Measurements from ENCODE around the gene PALLD.
A peak's percentile ranks its signal among the peaks of the same experiment; 100 is the strongest.
"Not testable (repeated sequence)": the region's sequence is repeated elsewhere in the genome, so short reads cannot be mapped to it uniquely, and the experiment has no call there.

The PALLD gene

GRCh38 chr4:168928875-168929274, 432.0 kb downstream of the PALLD start:
- DNase-seq, result no peak

GRCh38 chr4:168930413-168931196, 433.8 kb downstream of the PALLD start:
- no peak for DNase-seq

- DNase-seq, result no peak
Observed at GRCh38 chr4:168931215-168931650, 434.4 kb downstream of the PALLD start.

- no peak for DNase-seq
Observed at GRCh38 chr4:168932138-168932537, 435.3 kb downstream of the PALLD start.

GRCh38 chr4:168933423-168933822, 436.6 kb downstream of the PALLD start:
- no peak for DNase-seq

GRCh38 chr4:168937473-168937872, 440.6 kb downstream of the PALLD start:
- not testable (repeated sequence) for DNase-seq

- no peak for DNase-seq
Observed at GRCh38 chr4:168942985-168943384, 446.1 kb downstream of the PALLD start.

GRCh38 chr4:168945291-168945690, 448.4 kb downstream of the PALLD start:
- no peak for DNase-seq

GRCh38 chr4:168952821-168953246, 456.0 kb downstream of the PALLD start:
- not testable (repeated sequence) for DNase-seq

GRCh38 chr4:168955674-168956073, 458.8 kb downstream of the PALLD start:
- peak; percentile 1 for DNase-seq

GRCh38 chr4:168960716-168961115, 463.9 kb downstream of the PALLD start:
- DNase-seq, result no peak

- DNase-seq, result no peak
Observed at GRCh38 chr4:168972596-168972995, 475.7 kb downstream of the PALLD start.
